8988T (cell line): ENCODE results near the gene SPG21.
"Not testable (repeated sequence)": the region's sequence is repeated elsewhere in the genome, so short reads cannot be mapped to it uniquely, and the experiment has no call there.

ENCODE experiments used
- DNase-seq: peaks from one replicate; pipeline ENCODE4 v3.0.0; 2011

The SPG21 gene

DNA sequence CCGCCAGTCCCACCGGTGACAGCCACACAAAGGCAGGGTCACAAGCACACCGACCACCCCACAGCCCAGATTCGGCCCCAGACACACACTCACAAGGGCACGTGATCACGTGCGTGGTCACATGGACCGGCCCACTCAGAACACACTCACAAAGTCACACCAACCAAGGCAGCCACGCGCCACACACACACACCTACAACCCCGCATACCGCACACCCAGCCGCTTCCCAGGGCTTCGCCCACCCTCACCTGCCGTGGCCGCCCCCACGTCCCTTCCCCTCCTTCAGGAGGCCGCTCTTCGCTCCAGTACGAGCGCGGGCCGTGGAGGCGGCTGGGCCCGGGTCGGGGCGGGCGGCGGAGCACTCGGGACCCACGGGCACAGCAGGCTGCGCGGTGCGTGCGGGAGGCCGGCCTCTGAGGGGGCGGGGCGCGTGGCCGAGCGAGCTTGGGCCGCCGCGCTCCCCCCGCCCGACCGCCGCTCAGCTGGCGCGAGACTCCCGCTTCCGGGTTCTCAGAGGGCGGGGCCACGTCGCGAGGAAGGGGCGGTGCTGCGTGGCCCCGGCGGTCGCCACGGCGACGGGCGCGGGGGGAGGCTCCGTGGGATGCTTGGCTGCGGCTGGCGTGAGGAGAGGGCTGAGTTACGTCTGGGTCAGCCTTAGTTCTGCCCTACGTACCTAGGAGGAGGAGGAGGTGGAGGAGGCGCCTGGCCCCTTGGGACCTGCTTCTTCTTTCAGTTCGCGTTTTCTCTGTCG, at the start of gene SPG21:
SPG21 (minus strand) TSS at position 499 of the 752 bp plus-strand sequence. CDS start 6,345 bp downstream, outside the sequence.
- DNase-seq: peak; percentile 44

GRCh38 chr15:65038836-65039235, 49.1 kb upstream of the SPG21 start:
- DNase-seq: no peak

DNA sequence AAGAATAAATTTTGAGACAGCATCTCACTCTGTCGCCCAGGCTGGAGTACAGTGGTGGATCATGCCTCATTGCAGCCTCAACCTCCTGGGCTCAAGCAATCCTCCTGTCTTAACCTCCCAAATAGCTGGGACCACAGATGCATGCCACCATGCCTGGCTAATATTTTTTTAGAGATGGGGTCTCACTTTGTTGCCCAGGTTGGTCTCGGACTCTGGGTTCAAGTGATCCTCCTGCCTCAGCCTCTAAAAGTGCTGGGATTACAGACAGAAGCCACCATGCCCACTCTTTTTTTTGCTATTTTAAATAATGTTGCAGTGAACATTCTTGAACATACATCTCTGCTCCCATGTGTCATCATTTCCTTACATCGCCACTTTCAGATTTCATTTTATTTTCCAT, 48.7 kb upstream of the SPG21 start:
- DNase-seq: no peak

GRCh38 chr15:65037309-65037708, 47.6 kb upstream of the SPG21 start:
- no peak for DNase-seq

- no peak for DNase-seq
These were observed 45.0 kb upstream of the SPG21 start for GRCh38 chr15:65034719-65035118.

DNA sequence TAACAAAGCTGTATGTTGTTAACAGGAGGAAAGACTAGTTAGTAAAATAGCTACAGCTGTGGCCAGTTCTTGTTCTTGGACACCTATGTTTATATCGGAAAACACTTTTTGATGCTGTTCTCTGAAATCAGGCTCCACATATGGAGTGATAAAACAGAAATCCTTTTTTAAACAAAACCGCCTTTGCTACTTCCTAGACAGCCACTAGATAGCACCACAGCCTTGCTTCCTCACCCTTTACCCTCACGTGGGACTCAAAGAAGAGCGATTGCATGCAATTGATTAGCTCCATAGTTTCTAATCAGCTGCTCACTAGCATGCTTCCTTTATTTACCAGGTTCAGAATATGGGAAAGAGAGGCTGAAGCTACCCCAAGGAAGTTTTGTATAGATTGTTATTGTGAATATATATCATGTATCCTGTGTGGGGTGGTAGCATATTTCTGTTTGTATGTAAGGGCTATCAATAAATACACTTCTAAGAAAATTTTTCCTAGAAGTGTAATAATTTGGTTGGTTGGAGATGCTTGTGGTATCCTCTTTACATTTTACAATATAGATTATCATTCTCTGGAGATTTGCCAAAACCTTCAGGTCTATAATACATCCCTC, 44.0 kb upstream of the SPG21 start:
- no peak for DNase-seq

- peak; percentile 55 for DNase-seq
These were observed 43.3 kb upstream of the SPG21 start for GRCh38 chr15:65032801-65033537.

GRCh38 chr15:65029736-65030208, 40.1 kb upstream of the SPG21 start:
- no peak for DNase-seq

DNA sequence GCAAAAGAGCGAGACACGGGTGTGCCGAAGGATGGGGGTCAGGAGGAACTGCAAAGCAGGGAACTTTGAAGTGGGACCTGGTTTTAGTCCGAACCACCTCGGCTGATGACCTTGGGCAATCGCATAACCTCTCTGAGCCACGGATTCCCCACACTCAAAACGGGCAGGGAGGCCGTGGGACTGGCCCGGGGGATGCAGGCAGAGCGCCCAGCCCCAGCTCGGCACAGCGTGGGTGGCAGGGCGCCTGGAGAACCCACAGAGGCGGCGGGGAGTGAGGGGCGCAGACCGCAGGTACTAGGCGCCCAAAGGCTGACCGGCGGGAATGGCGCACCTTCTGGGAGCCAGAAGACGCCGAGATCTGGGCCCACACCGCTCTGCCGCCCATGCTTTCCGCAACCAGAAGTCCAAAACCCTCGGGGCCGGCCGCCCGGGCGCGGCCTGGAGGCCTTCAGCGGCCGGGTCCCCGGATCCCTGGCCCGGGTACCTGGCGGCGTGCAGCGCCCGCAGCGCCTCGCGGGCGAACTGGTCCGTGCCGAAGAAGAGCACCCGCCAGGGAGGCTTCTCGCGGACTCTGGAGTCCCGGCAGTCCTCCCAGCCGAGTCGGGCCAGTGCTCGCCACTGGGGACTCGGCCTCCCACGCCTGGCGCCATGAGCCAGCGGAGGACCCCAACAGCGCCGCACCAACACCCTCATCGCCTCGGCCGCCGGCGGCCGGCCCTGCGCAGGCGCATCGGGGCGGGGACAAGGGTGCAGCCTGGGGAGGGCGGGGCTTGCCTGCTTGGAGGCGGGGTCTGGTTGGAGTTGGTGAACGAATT, 39.4 kb upstream of the SPG21 start, which contains the start of gene MTFMT:
MTFMT (minus strand) TSS at position 719 of the 815 bp plus-strand sequence; CDS start at position 693, 26 bp downstream.
- peak; percentile 88 for DNase-seq

GRCh38 chr15:65028338-65028737, 38.6 kb upstream of the SPG21 start:
- DNase-seq: no peak

DNA sequence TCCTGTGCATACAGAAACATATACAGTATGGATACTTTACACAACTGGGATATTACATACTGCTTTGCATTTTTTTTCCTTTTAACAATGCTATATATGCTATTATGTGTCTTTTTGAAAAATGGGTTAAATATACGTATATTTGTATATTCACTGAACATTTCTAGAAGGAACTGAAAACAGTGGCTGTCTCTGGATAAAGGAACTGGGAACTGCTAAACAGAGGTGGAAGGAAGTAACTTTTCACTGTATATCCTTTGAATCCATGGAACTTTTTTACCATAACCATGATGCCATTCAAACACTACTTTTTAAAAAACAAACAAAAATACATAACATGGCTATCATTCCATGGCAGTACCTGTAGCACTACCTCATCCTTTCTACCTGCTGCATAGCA, 37.9 kb upstream of the SPG21 start:
- no peak for DNase-seq

- no peak for DNase-seq
These were observed 37.0 kb upstream of the SPG21 start for GRCh38 chr15:65026756-65027155.

GRCh38 chr15:65021488-65021887, 31.8 kb upstream of the SPG21 start:
- DNase-seq: no peak

DNA sequence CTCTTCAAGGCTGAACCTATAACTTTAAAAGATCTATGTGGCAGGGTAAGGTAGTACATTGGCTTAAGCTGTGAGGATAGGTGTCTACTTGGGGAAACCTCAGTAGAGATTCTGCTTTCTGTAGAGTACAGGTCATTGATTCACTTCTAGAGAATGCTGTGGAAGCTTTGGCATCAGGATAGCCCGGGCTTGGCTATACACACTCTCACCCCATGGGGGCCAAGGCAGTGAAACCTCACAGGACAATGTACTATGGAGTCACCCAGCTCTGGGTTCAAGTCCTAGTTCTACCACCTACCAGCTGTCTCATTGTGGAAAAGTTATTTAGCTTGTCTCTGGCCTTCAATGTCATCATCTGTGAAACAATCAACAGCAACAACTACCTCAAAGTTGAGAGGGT, 30.7 kb upstream of the SPG21 start:
- no peak for DNase-seq

DNA sequence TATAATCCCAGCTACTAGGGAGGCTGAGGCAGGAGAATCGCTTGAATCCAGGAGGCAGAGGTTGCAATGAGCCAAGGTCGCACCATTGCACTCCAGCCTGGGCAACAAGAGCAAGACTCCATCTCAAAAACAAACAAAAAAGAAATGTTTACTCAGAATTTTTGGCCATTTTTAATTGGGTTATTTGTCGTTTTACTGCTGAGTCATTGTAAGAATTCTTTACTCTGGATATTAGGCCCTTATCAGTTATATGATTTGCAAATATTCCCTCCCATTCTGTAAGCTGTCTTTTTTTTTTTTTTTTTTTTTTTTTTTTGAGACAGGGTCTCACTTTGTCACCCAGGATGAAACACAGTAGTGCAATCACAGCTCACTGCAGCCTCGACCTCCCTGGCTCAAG, 21.5 kb upstream of the SPG21 start:
- not testable (repeated sequence) for DNase-seq

GRCh38 chr15:65008983-65009382, 19.3 kb upstream of the SPG21 start:
- DNase-seq: no peak

GRCh38 chr15:65006876-65007275, 17.2 kb upstream of the SPG21 start:
- no peak for DNase-seq

- no peak for DNase-seq
These were observed 15.3 kb upstream of the SPG21 start for GRCh38 chr15:65004993-65005392.

GRCh38 chr15:64997745-64998375, 8.1 kb upstream of the SPG21 start:
- DNase-seq: no peak

GRCh38 chr15:64997066-64997465, 7.4 kb upstream of the SPG21 start:
- DNase-seq: no peak

- DNase-seq: no peak
These were observed 3.6 kb upstream of the SPG21 start for GRCh38 chr15:64993290-64993689.

DNA sequence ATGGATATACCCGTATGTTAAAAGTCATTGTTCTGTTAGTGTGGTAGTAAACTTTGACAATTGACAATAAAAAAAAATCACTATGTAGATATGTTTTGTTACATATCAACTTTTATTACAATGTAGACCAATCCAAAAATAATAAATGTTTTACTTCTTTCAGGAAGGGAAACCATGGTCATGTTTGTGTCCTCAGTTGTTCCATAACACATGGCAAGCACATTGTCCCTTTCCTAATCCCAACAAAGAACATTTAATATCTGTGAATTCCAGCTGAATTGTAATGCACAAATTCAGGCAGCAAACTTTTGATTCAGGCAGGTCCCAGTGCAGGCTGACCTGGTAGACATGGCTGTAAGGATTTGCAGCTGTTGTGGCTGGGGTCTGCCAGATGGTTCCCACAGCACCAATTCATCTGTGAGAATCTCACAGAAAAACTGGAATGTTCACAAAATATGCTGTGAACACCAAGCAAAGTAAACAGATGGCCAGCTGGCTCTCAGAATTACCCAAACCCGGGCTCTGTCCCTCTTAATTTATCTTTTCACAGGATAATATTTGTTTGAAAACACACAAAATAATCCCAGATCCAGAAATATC, 1.9 kb upstream of the SPG21 start:
- no peak for DNase-seq
